HG02588 (cell line): ENCODE results near the gene PAK4.
"Not testable (repeated sequence)": the region's sequence is repeated elsewhere in the genome, so short reads cannot be mapped to it uniquely, and the experiment has no call there.

Experiments used
- ATAC-seq: cut with Tn5 transposase; IDR thresholded peaks from one replicate; pipeline ENCODE4 v1.9.1; 2021; ENCODE audit warnings: mild to moderate bottlenecking, moderate library complexity; ENCODE audit not compliant: unreplicated experiment

Gene PAK4

DNA sequence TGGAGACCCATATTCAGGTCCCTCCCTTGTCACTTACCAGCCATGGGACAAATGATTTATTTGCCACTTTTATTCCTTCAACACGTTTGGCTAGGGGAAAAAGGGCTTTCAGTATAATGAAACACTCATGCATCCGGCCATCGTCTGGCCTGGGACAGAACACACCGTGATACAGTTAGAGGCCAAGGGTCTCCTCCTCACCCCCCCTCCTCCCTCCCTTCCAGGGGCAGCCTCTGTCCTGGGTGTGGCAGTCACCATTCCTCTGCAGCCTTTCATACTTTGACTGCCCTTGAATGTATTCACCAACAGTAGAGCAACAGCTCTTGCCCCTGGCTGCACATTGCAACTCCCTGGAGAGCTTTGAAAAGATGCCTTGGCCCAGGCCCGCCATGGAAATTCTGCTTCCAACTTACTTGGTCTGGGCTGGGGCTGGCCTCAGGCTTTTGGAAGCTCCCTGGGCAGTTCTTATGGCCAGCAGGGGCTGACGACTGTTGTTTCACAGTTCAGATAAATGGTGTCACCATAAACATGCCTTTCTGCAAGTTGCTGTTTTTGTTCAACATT lies 3.0 kb downstream of the PAK4 start:
- ATAC-seq: no peak

DNA sequence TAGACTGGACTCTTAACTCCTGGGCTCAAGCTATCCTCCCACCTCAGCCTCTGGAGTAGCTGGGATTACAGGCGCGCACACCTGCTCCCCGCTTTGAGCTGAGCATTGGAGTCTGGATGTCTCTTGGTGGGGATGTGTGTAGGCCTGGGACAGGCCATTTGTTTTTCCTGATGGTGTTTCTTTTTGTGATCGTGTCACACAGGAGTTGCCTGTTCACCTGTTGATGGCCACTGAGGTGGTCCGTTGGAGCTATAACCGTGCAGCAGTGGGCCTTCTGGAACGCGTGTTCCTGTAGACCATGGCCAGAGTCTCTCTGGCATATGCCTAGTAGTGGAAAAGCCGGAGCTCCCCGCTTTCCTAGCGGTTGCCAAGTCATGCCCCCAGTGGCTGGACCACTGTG lies 3.5 kb downstream of the PAK4 start:
- ATAC-seq: no peak

DNA sequence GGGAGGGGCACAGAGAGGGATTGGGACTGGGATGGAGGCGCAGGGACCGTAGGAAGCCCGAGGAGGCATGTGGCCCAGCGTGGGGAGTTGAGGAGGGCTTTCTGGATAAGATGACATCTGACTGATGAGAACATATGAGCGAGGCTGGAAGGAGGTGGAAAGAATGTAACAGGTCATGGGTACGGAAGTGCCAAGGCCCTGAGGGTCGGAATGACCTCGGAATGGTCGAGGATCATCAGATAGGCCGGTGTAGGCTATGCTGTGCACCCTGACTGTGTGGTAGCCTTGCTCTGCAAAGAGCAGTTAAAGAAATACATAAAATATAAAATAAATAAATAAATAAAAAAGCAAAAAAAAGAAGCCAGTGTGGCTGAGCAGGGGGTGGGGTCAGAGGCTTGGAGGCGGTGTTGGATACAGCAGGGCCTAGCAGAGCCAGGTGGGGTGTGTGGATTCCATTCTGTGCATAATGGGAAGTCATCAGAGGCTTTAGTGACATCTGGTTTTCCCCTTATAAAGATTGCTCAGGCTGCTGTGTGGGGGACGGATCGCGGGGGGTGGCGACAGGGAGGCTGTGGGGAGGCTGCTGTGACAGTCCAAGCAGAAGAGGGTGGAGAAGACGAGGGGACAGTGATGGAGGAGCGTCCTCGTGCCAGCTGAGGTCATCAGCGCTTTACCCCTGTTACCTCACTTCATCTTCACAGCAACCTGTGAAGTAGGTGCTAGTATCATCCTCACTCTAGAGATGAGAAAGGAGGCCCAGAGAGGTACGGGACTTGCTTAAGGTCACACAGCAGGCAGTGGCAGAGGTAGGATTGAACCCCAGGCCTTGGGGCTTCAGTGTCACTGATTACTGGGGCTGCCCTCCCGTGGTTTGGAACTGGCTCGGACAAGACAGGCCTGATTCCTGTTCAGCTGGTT lies 5.0 kb downstream of the PAK4 start:
- no peak for ATAC-seq

DNA sequence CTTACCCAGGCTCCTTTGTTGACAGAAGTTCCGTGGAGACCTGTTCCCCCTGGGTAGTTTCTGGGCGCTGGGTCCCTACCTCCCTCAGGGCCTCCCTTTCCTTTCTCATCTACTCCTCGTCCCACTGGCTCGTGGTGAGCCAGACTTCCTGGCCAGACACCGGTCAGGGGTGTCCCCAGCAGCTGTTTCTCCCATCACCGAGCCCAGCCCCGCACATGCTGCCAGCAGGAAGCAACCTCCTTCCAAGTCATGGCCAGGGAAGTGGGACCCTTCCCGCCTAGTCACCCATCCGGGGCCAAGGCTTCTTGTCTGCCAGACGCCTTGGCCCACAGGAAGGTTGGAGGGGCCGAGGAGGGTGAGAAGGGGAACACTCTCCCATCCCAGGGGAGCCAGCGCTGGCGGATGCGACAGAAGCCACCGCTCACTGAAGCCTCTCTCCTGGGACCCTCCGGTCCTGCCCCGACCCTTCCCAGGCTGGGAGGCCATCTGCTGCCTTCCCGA lies 5.7 kb downstream of the PAK4 start:
- no peak for ATAC-seq

DNA sequence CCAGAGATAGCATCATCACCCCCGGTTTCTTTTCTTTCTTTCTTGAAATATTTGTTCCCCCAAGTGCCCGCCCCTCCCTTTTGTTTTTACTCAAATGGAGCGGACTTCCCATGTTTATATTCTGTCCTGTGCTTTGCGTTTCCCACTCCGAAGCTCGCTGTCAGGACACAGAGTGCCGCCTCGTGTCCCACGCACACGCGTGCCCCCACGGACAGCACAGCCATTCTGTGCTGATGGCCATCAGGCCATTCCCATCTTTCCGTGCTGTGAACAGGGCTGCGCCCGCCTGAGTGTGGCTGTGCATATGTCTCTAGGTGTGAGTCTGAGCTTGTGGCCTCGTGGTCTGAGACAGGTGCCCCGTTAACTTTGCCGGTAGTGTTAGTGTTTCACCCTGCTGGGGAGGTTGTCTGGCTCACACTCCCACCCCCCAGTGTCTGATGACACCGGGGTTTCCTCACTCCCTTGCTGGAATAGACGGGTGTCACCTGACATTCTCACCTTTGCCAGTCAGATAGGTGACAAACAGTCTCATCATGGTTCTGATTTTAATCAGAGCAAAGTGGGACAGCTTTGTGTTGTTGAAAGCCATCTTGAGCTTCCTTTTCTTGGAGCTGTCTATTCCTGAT lies 6.9 kb downstream of the PAK4 start:
- ATAC-seq: no peak

DNA sequence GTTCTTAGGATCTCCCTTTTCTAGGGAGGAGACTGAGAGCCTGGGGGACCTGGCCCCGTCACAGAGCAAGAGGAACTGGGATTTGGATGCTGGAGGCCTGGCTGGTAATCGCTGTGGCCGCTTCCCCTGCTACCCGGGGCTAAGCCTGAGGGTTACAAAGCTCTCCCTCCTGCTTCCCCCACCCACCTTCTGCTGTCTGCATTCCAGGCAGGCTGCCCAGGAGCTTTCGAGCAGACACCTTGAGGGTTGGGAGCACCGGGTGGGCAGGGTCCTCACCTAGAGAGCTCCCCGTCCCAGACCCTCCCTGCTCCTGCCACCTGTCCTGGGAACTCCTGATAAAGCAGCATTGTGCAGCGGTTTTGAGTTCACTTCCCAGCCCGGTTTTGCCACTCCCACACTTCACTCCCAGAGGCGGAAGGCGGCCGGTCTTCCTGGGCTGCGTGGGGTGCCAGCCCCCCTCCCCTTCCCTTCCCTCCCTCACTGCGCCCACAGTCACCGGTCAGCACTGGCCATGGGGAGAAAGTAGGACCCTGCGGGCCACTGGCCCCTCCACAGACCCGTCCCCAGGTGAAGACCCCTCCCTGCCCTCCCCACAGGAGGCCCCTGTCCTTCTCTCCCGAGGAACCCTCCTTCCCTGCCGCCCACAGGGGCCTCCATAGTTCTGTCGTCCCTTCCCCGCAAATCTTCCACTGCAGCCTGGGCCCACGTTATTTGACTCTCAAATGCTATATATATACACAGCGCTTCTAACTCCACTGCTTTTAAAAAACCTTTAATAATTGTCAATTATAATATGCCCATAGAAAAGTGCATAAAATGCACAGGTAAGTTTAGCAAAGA lies 8.1 kb downstream of the PAK4 start:
- no peak for ATAC-seq

DNA sequence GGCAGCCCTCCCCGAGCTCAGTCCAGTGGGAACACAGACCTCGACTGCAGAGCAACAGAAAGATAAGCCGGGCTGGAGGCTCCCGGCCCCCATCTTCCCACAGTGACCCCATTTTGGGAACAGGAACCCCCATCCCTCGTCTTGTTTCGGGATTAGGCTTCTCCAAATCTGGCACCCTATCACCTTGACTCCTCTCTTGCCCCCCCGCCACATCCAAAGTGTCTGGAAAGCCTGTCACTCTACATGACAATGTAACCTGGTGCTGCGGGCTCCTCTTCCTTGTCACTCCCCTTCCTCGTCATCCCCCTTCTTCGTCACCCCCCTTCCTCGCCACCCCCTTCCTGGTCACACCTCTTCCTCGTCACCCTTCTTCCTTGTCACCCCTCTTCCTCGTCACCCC lies 10.1 kb downstream of the PAK4 start:
- no peak for ATAC-seq

DNA sequence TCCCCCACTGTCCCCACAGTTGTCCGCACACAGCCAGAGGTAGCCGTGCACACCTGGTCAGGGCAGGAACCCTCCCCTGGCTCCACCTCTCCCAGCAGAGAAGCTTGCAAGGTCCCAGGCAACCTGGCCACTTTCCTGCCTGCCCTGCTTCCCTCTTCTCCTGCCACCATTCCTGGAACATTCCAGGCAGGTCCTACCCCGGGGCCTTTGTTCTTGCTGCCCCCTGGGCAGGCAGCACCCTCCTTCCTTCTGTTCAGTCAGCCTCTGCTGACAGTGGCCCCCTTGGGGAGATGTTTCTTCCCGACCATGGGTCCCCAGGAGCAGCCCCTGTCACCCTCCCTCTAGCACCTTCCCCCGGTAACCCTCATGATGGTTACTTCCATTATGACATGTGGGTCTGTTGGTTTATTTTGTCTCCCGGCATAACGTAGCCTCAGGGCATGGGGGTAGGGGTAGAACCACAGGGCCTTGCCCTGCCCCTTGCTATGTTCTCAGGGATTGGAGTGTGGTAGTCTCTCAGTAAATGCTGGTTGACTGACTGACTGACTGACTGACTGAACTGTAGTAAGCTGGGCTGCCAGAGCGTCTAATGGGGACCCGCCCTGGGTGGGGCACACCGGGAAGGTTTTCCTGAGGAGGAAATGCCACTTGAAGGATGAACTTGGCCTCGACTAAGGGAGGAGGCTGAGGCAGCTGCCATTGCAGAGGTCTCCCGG lies 10.8 kb downstream of the PAK4 start:
- ATAC-seq: no peak

DNA sequence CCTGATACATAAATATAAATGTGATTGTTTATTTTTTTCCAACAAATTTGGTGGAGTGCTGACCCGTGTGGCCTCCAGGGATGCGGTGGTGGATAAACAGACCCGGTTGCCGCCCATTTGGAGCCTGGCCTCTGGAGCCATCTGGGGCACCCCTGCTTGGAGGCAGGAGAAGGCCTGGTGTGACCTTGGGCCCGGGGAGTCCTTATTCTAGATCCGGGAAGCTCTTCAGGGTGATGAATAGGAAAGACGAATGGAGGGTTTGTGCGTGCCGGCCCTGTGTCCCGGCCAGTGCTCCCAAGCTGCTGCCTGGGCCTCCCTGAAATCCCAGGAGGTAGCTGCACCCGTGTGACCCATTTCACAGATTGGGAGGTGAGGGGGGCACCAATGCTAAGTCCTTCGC lies 11.5 kb downstream of the PAK4 start:
- no peak for ATAC-seq

DNA sequence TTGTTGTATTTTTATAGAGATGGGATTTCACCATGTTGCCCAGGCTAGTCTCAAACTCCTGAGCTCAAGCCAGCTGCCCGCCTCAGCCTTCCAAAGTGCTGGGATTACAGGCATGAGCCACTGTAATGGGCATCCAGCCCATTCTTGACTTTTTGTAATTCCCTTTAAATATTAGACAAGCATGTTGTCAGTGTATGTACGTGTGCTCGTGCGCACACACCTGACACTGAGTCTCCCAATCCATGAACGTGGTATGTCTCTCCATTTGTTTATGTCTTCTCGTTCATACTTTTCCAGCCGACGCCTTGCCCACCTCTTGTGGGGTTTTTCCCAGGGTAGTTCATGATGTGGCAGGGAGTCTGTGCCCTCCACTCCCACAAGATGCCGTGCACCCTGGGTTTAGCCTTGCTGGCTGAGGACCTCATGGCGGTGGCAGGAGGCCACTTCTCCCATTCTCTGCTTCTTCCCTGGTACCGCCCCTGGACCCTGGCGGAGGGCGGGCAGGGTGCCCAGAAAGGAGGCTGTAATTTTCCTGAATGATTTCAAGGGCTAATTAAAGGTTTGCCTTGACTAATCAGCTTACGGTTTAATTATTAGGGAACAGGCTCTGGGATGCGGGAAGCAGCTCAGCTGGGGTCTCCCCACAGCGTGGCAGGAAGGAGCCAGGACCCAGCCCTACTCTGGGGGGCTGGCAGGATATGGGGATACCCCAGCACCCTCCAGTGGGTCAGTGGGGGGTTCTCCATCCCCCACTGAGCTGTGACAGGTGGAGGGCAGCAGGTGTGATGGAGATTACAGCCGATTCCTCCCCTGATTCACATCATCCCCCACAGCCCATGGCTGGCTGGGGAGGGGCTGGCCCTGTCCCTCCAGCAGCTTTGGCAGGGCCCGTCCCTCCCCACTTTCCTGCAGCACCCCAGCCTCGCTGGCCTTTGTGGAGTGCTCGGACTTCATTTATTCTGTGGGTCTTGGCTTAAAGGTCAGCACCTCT lies 12.9 kb downstream of the PAK4 start:
- ATAC-seq: no peak

DNA sequence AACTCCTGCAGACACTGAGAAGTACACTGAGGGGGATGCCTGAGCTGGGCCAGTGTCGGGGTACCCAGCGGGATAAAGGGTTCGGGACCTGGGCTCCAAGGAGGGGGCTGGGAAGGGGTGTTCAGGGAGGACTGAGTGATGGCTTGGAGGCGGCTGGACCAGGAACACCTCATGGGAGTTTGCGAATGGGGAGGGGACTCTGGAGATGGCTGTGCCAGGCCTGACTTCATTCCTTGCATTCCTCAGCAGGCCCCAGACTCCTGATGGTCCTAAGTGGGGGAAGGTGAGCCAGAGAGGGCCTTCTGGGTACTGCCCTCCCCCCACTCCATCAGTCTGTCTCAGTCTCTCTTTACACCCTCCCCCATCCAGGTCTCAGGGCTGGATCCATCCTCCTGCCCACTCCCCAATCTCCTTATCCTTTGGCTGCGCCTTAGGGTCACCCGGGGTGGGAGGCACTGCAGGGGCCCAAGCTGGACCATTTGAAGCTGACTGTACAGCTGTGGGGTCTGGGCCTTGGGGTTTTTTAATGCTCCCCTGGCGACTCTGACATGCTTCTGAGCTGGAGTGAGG lies 13.8 kb downstream of the PAK4 start:
- no peak for ATAC-seq

DNA sequence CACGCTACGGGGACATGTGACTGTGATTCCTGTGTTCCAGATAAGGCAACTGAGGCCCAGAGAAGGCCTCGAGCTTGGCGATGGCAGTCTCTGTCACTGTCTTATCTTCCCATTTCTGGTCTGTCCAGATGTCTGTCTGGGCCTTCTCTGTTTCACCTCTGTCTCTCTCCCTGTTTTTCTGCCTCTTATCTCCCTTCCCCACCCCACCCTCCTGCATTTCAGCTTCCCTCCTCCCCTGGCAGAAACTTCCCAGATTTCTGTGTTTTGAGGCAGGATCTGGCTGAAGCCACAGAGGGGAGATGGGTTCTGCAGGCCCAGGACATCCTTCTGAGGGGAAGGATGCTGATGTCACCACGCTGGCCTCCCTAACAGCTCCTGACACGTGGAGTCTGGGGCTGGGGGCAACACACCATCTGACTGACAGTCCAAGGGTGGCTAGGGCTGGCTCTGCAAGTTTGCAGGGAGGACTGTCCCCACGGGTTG lies 14.4 kb downstream of the PAK4 start:
- ATAC-seq: no peak

DNA sequence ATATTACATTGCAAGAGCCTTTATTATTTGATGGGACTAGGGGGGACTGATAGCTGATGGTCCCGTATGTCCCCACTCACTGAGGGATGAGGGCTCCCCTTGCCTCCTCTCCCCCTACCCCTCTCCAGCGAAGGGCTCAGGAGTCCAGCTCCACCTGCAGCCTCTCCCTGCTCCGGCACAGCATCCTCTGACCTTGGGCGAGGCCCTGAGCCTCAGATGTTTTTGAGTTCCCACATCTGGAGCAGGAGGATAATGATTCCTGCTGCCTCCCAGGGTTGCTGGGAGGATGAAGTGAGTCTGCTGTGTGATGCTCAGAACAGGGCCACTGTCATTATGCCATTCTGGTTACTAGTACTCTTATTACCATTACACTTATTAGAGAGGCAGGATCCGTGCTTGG lies 15.0 kb downstream of the PAK4 start:
- no peak for ATAC-seq

DNA sequence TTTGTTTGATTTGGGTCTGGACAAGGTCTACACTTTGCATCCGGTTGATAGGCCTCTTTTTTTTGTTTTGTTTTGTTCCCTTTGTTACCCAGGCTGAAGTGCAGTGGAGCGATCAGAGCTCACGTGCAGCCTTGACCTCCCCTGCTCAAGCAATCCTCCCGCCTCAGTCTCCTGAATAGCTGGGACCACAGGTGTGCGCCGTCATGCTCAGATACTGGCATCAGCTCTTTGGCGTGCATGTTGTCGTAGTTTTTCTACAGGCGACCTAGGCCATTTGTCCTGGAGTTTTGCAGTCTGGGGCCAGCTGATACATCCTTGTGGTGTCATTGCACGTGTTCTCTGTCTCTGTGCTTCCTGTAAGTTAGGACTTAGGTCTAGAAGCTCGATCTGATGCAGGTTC lies 16.3 kb downstream of the PAK4 start:
- no peak for ATAC-seq

DNA sequence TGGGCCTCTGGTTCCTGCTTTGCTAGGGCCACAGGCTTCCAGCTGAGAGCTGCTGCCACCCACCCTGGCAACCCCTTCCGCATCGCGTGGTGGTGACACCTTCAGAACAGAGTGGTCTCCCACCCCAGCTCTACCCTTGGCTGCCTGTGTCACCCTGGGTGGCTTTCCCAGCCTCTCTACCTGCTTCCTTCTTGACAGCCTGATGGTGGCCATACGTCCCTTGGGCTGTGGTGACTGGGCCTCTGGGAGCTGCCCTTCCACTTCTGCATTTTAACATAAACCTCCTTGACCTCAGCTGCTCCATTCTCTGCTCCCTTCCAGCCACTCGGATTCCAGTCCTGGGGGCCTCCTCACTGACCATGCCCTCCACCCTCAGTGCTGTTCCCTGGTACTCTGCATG lies 17.0 kb downstream of the PAK4 start:
- ATAC-seq: no peak

DNA sequence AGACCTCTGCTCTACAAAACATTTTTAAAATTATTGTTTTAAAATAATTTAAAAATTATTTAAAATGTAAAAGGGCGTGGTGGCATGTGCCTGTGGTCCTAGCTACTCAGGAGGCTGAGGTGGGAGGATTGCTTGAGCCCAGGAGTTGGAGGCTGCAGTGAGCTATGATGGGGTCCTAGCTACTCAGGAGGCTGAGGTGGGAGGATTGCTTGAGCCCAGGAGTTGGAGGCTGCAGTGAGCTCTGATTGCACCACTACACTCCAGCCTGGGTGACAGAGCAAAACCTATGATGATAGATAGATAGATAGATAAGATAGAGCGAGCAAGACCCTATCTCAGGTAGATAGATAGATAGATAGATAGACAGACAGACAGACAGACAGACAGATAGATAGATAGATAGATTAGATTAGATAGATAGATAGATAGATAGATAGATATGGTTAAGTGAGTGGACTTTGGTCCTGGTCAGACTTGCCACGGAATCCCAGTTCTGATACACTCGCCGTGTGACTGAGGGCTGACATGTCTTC lies 18.2 kb downstream of the PAK4 start:
- ATAC-seq: not testable (repeated sequence)

DNA sequence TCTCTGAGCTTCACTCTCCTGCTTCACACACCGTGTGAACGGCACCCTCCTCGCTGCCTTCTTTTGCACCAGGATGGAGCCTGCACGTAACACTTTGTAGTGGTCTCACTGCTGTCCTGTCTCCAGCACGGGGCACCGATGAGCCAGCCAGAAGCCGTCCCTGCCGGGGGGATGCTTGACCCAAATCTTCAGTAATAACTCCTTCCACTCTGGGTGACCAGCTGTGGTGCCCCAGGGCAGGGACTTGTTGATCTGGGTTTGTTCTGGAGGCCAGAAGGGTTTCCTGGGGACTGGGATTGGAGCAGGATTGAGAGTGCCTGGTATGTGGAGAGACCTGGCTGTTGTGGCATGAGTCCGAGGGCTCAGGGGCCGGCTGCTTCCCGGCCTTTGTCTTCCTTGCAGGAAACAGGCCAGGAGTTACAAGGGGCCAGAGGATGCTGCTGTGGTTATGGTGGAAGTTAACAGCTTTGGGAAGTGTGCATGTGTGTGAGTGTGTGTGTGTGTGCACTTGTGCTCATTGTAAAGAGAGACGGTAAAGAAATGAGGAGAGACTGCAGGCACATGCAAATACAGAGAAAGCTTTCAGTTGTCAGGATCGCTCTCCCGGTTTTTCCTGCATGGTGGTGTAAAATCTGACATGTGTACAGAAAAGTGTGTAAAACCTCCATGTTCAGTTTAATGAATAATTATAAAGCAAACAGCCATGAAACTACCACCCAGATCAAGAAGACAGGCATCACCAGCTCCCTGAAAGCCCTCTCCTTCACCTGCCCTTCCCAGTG lies 18.9 kb downstream of the PAK4 start:
- no peak for ATAC-seq
